Sigmoid colon (tissue), 7 donors: ENCODE measurements around the gene YWHAG. TPM values are rescaled to one million over a fixed set of nuclear protein-coding genes. Genes with fewer than 3 reads are reported as not detected.

Source experiments
- DNase-seq: peaks from one replicate; pipeline ENCODE4 v3.0.0-alpha.2; 2019
- H3K27ac ChIP-seq, 4 donors: fragments of 200-600 bp; sonication (generic); one replicate each; pipeline ENCODE4 v1.5.1; 2016 to 2019; ENCODE audit warnings: mild to moderate bottlenecking in 1 of 4
- H3K27me3 ChIP-seq, 3 donors: fragments of 200-600 bp; sonication (generic); one replicate each; pipeline ENCODE4 v1.5.1; 2019; ENCODE audit warnings: mild to moderate bottlenecking in 1 of 3
- H3K36me3 ChIP-seq, 4 donors: fragments of 200-600 bp; sonication (generic); one replicate each; pipeline ENCODE4 v1.5.1; 2016 to 2019
- H3K4me1 ChIP-seq, 4 donors: fragments of 200-600 bp; sonication (generic); one replicate each; pipeline ENCODE4 v1.5.1; 2017 to 2019
- H3K4me3 ChIP-seq, 4 donors: fragments of 200-600 bp; sonication (generic); one replicate each; pipeline ENCODE4 v1.5.1; 2017 to 2019; ENCODE audit warnings: mild to moderate bottlenecking in 2 of 4, moderate library complexity in 1 of 4
- H3K9me3 ChIP-seq, 4 donors: fragments of 200-600 bp in 3 of 4; sonication (generic) in 3 of 4; one replicate each; pipeline versions ENCODE4 v1.5.1 to v1.6.1; 2013 to 2019
- EP300 ChIP-seq, 4 donors: sonication (generic); formaldehyde crosslinking; IDR thresholded peaks; one replicate each; pipeline ENCODE4 v1.6.1; 2017; ENCODE audit warnings: antibody characterized with exemption in 4 of 4
- POLR2A ChIP-seq, 2 donors: fragments of 450-650 bp; IDR thresholded peaks; one replicate each; pipeline ENCODE4 v1.6.1; 2016; ENCODE audit warnings: antibody characterized with exemption in 2 of 2, mild to moderate bottlenecking in 2 of 2, moderate library complexity in 2 of 2
- POLR2AphosphoS5 ChIP-seq, 4 donors: sonication (generic); formaldehyde crosslinking; IDR thresholded peaks; one replicate each; pipeline ENCODE4 v1.6.1; 2017; ENCODE audit warnings: antibody characterized with exemption in 4 of 4
- WGBS, 2 donors: extraction: QIAGEN DNeasy Blood & Tissue Kit; methylation state at CpG; one replicate each; pipeline ENCODE4 v1.1.7; 2013; 5-methylcytosine and 5-hydroxymethylcytosine counted together
- intact Hi-C: fragments of 100-400 bp; cut with DNase I; formaldehyde crosslinking; loops from one replicate; pipeline ENCODE4 v1.15.1; 2023
- polyA plus RNA-seq, 3 donors: library from polyadenylated mRNA; stranded (reverse); fragments of 200-250 nt; gene quantifications; one replicate each; pipeline ENCODE4 v1.2.3, GENCODE V29; 2013
- total RNA-seq, 4 donors: library from RNA; depleted of rRNA; stranded (reverse); fragments of >200 nt; gene quantifications; one replicate each; pipeline ENCODE4 v1.1.0, GENCODE V29; 2016
- TF ChIP-seq, protein P1 (sequence below), 4 experiments: fragments of 450-650 bp in 3 of 4; fragments of 200-600 bp in 1 of 4; IDR thresholded peaks; one replicate each; pipeline ENCODE4 v1.5.1; 2016 to 2019; ENCODE audit warnings: antibody characterized with exemption in 4 of 4, mild to moderate bottlenecking in 3 of 4, moderate library complexity in 2 of 4
- donor health status: healthy with polysubstance abuse.
- donor health status: Bipolar disorder and iron deficiency.
- donor health status: healthy.

The YWHAG gene
- total and polyA plus RNA-seq, 7 donors, result 42.5 to 64.0 (median 54.2) TPM

DNA sequence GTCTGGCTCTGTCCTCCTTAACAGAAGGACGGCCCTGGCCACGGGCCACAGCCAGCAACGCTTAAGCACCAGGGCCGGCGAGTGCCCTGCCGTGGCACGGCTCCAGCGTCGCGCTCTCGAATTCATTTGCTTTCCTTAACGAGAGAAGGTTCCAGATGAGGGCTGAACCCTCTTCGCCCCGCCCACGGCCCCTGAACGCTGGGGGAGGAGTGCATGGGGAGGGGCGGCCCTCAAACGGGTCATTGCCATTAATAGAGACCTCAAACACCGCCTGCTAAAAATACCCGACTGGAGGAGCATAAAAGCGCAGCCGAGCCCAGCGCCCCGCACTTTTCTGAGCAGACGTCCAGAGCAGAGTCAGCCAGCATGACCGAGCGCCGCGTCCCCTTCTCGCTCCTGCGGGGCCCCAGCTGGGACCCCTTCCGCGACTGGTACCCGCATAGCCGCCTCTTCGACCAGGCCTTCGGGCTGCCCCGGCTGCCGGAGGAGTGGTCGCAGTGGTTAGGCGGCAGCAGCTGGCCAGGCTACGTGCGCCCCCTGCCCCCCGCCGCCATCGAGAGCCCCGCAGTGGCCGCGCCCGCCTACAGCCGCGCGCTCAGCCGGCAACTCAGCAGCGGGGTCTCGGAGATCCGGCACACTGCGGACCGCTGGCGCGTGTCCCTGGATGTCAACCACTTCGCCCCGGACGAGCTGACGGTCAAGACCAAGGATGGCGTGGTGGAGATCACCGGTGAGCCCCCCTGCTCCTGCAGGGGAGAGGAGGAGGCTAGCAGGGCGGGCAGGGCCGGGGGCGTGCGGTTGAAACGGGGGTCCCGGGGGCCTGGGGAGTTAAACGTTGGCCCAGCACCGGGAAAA is 56.2 kb downstream of the YWHAG start, which contains the start of gene HSPB1:
TSS of gene HSPB1 (plus strand) at position 327 of the 855 bp plus-strand sequence. CDS start at position 367, 40 bp downstream.
- intact Hi-C loops, result no loop called here

DNA sequence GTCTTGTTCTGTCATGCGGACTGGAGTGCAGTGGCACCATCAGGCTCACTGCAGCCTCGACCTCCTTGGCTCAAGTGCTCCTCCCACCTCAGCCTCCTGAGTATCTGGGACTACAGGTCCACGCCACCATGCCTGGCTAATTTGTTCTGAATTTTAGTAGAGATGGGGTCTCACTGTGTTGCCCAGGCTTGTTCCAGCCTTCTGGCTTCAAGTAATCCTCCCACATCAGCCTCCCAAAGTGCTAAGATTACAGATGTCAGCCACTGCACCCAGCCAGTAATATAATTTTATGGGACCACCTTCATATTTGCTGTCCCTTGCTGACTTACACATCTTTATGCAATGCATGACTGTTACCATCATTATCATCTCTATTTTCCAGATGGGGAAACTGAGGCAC is 57.8 kb downstream of the YWHAG start:
- Histone ChIP-seq H3K4me3 (no peak overlapping the region), H3K27me3 (no peaks in the 10 kb centered on the region), H3K4me1 (peaks cover 0 to 46% (median 46%) of the 10 kb centered on the region in 4 donors), H3K27ac (peak overlapping the region; percentile 96 to 100 (median 99)), H3K36me3 (peaks cover 0 to 14% (median 5%) of the 10 kb centered on the region in 4 donors), H3K9me3 (no peaks in the 10 kb centered on the region)
- DNase-seq, result no peak
- WGBS, 2 donors, result 92 to 95% methylated on average over 3 of the region's 3 CpGs
- intact Hi-C loops, result no loop called here
- TF ChIP-seq, protein P1, sequence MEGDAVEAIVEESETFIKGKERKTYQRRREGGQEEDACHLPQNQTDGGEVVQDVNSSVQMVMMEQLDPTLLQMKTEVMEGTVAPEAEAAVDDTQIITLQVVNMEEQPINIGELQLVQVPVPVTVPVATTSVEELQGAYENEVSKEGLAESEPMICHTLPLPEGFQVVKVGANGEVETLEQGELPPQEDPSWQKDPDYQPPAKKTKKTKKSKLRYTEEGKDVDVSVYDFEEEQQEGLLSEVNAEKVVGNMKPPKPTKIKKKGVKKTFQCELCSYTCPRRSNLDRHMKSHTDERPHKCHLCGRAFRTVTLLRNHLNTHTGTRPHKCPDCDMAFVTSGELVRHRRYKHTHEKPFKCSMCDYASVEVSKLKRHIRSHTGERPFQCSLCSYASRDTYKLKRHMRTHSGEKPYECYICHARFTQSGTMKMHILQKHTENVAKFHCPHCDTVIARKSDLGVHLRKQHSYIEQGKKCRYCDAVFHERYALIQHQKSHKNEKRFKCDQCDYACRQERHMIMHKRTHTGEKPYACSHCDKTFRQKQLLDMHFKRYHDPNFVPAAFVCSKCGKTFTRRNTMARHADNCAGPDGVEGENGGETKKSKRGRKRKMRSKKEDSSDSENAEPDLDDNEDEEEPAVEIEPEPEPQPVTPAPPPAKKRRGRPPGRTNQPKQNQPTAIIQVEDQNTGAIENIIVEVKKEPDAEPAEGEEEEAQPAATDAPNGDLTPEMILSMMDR (IDR thresholded peaks at IDR 0.05), result no peak
- TF ChIP-seq POLR2AphosphoS5 (IDR thresholded peaks at IDR 0.05), result no peak
- no peak for TF ChIP-seq POLR2A (IDR thresholded peaks at IDR 0.05)
- TF ChIP-seq EP300 (IDR thresholded peaks at IDR 0.05), result no peak

More for the DNA sequence above, 56.2 kb downstream of the YWHAG start, which contains the start of gene HSPB1:
- H3K36me3 ChIP-seq, result peaks cover 0 to 14% (median 5%) of the 10 kb centered on the region in 4 donors
- H3K27me3 ChIP-seq, result no peaks in the 10 kb centered on the region
- H3K4me3 ChIP-seq, result peak within 1 kb of the TSS; percentile 81 to 100 (median 91)
- no peaks in the 10 kb centered on the region for H3K9me3 ChIP-seq
- H3K27ac ChIP-seq, result peak within 1 kb of the TSS; percentile 96 to 100 (median 99)
- peak; percentile 99 for DNase-seq
- WGBS, 2 donors, result 0% methylated on average over 75 of the region's 75 CpGs
- peaks cover 0 to 49% (median 47%) of the 10 kb centered on the region in 4 donors for H3K4me1 ChIP-seq
- TF ChIP-seq EP300 (IDR thresholded peaks at IDR 0.05), result peak in 3 of 4 donors; percentile 37 to 79 (median 58)
- peak; percentile 98 to 99 for TF ChIP-seq POLR2A (IDR thresholded peaks at IDR 0.05)
- TF ChIP-seq POLR2AphosphoS5 (IDR thresholded peaks at IDR 0.05), result peak; percentile 98 to 100 (median 100)
- TF ChIP-seq, protein P1 (IDR thresholded peaks at IDR 0.05), result no peak

DNA sequence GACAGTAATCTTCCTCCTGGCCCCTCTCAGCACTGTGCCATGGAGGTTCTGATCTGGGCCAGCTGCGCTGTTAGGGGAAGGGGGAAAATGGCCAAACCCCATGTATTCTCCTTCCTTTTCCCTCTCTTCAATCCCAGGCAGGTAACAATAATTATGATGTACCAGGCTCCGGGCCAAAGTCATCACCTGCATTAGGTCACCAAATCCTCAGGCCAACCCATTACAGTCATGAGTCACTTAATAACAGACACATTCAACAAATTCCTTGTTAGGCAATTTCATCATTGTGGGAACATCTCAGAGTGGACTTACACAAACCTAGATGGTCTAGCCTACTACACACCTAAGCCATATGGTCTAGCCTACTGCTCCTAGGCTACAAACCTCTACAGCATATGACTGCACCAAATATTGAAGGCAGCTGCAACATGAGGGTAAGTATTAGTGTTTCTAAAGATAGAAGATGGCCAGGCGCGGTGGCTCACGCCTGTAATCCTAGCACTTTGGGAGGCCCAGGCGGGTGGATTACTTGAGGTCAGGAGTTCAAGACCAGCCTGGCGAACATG is 58.5 kb downstream of the YWHAG start:
- 64 to 81% methylated on average over 7 of the region's 7 CpGs for whole genome bisulfite sequencing, 2 donors
- Histone ChIP-seq H3K4me1 (peaks cover 0 to 48% (median 46%) of the 10 kb centered on the region in 4 donors), H3K9me3 (no peaks in the 10 kb centered on the region), H3K27me3 (no peaks in the 10 kb centered on the region), H3K36me3 (peaks cover 0 to 14% (median 5%) of the 10 kb centered on the region in 4 donors), H3K4me3 (no peak overlapping the region), H3K27ac (peak overlapping the region; percentile 96 to 100 (median 99))
- TF ChIP-seq, protein P1 (IDR thresholded peaks at IDR 0.05), result no peak
- TF ChIP-seq POLR2AphosphoS5 (IDR thresholded peaks at IDR 0.05), result peak in 1 of 4 donors; percentile 64
- TF ChIP-seq EP300 (IDR thresholded peaks at IDR 0.05), result peak in 1 of 4 donors; percentile 38
- no peak for TF ChIP-seq POLR2A (IDR thresholded peaks at IDR 0.05)
- no peak for DNase-seq
- intact Hi-C loops, result no loop called here

DNA sequence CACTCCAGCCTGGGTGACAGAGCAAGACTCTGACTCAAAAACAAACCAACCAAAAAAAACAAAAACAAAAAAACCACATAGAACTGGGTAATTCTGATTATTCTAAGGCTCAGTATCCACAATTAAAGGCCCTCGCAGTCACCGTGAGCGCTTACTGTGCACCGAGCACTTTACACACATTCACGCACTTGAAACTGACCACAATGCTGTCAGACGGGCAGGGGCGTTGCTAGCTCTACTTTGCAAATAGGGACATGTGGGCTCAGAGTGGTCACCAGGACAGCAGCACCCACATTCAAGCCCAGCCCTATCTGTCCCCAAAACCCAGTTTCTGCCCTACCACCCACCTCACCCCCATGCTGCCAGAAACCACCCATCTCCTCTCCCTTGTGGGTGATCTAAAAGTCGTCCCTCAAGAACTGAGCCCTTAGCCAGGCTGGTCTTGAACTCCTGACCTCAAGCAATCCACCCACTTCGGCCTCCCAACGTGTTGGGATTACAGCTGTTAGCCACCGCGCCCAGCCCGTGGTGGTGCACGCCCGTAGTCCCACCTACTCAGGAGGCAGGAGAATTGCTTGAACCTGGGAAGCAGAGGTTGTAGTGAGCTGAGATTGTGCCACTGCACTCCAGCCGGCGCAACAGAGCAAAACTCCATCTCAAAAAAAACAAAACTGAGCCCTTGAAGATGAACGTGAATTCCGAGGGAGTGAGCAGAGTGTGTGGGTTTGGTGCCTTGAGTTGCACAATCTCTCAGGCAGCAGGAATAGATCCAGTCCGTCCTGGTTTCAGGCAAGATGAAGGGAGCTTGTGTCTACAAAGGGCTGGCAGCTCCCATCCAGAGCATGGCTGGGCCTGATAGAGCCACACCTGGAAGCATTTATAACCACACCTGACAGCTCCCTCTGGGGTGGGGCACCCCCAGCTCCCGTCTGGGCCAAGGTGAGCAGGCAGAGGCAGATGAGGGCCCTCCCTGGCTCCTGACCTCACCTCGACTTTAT is 61.7 kb downstream of the YWHAG start:
- TF ChIP-seq, protein P1 (IDR thresholded peaks at IDR 0.05), result no peak
- TF ChIP-seq POLR2AphosphoS5 (IDR thresholded peaks at IDR 0.05) (peak in 3 of 4 donors; percentile 53 to 64 (median 56)), POLR2A (IDR thresholded peaks at IDR 0.05) (peak in 1 of 2 donors; percentile 16), EP300 (IDR thresholded peaks at IDR 0.05) (no peak)
- intact Hi-C loops, result no loop called here
- Histone ChIP-seq H3K4me1 (peaks cover 0 to 62% (median 61%) of the 10 kb centered on the region in 4 donors), H3K9me3 (no peaks in the 10 kb centered on the region), H3K4me3 (no peak overlapping the region), H3K27ac (peak overlapping the region; percentile 97 to 100 (median 99)), H3K27me3 (no peaks in the 10 kb centered on the region), H3K36me3 (no peaks in the 10 kb centered on the region)
- 23 to 61% methylated on average over 22 of the region's 22 CpGs for WGBS, 2 donors
- DNase-seq, result peak; percentile 89
